A549 (cell line): ENCODE results near the gene ABCB6.

ENCODE experiments used
- BHLHE40 ChIP-seq: IDR thresholded peaks from 2 replicates; pipeline ENCODE4 v1.6.1; 2012; ENCODE audit warnings: low read depth, low read length, inconsistent platforms
- ELK1 ChIP-seq: fragments of 150-350 bp; IDR thresholded peaks from 2 replicates; pipeline ENCODE4 v1.6.1; 2014; ENCODE audit warnings: low read depth, mild to moderate bottlenecking, low read length

- TF ChIP-seq ELK1 (no peak), BHLHE40 (no peak)
Measured at GRCh38 chr2:219251656-219252055, 32.9 kb upstream of the ABCB6 start.
